22Rv1 (cell line): Measurements from ENCODE around the gene OXGR1.

Source experiments
- ZFX ChIP-seq: fragments of 450-650 bp; IDR thresholded peaks from 2 replicates; pipeline ENCODE4 v1.6.1; 2017; ENCODE audit warnings: antibody characterized with exemption, borderline replicate concordance
- TF ChIP-seq, protein P1 (sequence below): fragments of 450-650 bp; IDR thresholded peaks from 2 replicates; pipeline ENCODE4 v1.5.1; 2017; ENCODE audit warnings: mild to moderate bottlenecking

DNA sequence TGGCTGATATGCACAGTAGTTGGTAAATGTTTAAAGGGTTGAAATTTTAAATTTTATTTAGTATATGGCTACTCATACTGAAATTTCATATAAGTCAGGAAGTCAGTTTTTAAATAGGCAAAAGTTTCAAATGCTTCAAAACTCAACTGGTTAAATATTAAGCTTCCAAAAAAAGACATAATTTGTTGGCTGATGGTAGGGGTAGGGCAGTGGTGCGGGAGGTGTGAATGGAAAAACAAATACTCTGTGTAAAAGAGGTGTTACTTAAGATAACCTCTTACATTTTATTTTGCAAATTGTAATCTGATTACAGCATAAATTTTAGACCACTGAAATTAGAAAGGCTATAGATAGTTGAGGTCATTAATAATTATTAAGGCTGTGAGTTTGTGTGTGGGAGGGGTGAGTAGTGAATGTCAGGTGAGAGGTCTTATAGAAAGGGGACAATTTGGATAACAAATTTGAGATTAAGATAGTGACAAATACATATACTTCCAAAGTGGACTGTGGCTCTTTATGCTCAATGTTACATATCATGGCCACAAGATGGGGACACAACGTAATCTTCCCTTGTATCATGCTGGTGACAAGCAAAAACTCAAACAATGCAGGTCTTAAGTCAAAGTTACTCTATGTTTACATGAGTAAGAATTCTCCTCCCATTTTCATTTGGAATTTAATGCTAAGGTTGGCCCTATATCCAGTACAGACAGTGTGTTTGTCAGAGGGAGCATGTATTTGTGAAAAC lies 36.6 kb upstream of the OXGR1 start:
- TF ChIP-seq, protein P1, sequence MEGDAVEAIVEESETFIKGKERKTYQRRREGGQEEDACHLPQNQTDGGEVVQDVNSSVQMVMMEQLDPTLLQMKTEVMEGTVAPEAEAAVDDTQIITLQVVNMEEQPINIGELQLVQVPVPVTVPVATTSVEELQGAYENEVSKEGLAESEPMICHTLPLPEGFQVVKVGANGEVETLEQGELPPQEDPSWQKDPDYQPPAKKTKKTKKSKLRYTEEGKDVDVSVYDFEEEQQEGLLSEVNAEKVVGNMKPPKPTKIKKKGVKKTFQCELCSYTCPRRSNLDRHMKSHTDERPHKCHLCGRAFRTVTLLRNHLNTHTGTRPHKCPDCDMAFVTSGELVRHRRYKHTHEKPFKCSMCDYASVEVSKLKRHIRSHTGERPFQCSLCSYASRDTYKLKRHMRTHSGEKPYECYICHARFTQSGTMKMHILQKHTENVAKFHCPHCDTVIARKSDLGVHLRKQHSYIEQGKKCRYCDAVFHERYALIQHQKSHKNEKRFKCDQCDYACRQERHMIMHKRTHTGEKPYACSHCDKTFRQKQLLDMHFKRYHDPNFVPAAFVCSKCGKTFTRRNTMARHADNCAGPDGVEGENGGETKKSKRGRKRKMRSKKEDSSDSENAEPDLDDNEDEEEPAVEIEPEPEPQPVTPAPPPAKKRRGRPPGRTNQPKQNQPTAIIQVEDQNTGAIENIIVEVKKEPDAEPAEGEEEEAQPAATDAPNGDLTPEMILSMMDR = peak; percentile 69
- TF ChIP-seq ZFX = no peak
